ENCODE data around the gene MAGEC3. TPM values are rescaled to one million over a fixed set of nuclear protein-coding genes. Genes with fewer than 3 reads are reported as not detected.

Gene MAGEC3
- total RNA-seq, 1 experiment from 2014 or later = not detected

DNA sequence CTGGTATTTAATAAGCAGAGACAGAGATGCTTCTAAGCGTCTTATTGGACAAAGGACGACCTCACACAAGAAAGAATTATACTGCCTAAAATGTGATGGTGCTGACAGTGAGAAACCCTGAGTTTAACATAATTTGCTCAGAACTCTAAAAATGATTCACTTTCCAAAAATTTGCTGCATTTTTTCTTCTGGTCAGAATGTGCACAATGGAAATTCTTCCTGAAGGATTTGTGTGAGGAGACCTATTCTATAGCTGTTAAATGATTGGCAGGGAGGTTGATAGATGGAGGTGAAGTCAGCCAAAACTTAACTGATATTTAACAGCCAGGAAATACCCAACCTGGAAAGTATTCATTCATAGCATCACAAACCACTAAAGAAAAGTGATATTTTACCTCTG lies 1.7 kb downstream of the MAGEC3 start:
- Histone ChIP-seq H3K9ac (ENCODE audit: extremely low read depth, insufficient read length, low read length) (no peak overlapping the region), H3K23ac (ENCODE audit: insufficient read length, low read depth, low read length) (no peak overlapping the region), H2BK12ac (ENCODE audit: insufficient read length, low read depth, low read length) (no peak overlapping the region), H2BK15ac (ENCODE audit: low read depth, low read length) (no peak overlapping the region), H2BK120ac (ENCODE audit: low read depth, low read length, poor library complexity, severe bottlenecking) (no peak overlapping the region), H3K27ac (ENCODE audit: insufficient read length, low read depth, low read length) (no peak overlapping the region), H3K4me2 (ENCODE audit: insufficient read depth, insufficient read length, low read length) (no peak overlapping the region), H2AK5ac (ENCODE audit: insufficient read length, low read length) (no peak overlapping the region), H3K14ac (ENCODE audit: insufficient read depth, low read length) (no peak overlapping the region), H3K4me1 (ENCODE audit: insufficient read depth, low read length) (no peaks in the 10 kb centered on the region), H2AFZ (ENCODE audit: low read length) (no peak overlapping the region), H3K9me3 (ENCODE audit: control insufficient read depth, low read depth, low read length) (peaks cover 33% of the 10 kb centered on the region), H2BK5ac (ENCODE audit: insufficient read length, low read length) (no peak overlapping the region), H4K20me1 (ENCODE audit: control insufficient read depth, insufficient read depth, insufficient read length) (no peaks in the 10 kb centered on the region), H3K79me1 (ENCODE audit: insufficient read depth, low read depth, low read length, poor library complexity, severe bottlenecking) (no peaks in the 10 kb centered on the region), H3T11ph (ENCODE audit: low read length) (no peak overlapping the region), H4K5ac (ENCODE audit: insufficient read length, low read depth, low read length) (no peak overlapping the region), H4K91ac (ENCODE audit: insufficient read length, low read depth, low read length) (no peak overlapping the region), H2BK20ac (ENCODE audit: low read depth, low read length, poor library complexity, severe bottlenecking) (no peak overlapping the region), H3K56ac (ENCODE audit: insufficient read length, low read depth, low read length) (no peak overlapping the region), H3K23me2 (ENCODE audit: insufficient read length, low read depth, low read length, poor library complexity, severe bottlenecking) (no peaks in the 10 kb centered on the region), H3K27me3 (ENCODE audit: insufficient read depth, low read length) (no peaks in the 10 kb centered on the region), H3K79me2 (ENCODE audit: insufficient read depth, low read length) (no peaks in the 10 kb centered on the region), H3K18ac (ENCODE audit: insufficient read length, low read depth, low read length) (no peak overlapping the region), H4K8ac (replicated peaks; ENCODE audit: insufficient read length, low read depth, low read length) (no peak overlapping the region), H3K4ac (ENCODE audit: low read depth, low read length) (no peak overlapping the region)
- Mint-ChIP-seq H3K4me3 (no peak overlapping the region), H3K27me3 (ENCODE audit: low read depth) (no peaks in the 10 kb centered on the region; the same call in 1 of the 2 replicates), H3K27ac (no peak overlapping the region), H3K9me3 (peaks cover 52 to 57% of the 10 kb centered on the region in 2 experiments), H3K36me3 (ENCODE audit: insufficient read depth in 1 of 3, low read depth in 3 of 3) (peaks cover 0 to 5% (median 2%) of the 10 kb centered on the region in 3 experiments; a peak in 3 of 7 replicates), H3K4me1 (no peaks in the 10 kb centered on the region)
- no peak for DNase-seq
- TF ChIP-seq, protein P1, sequence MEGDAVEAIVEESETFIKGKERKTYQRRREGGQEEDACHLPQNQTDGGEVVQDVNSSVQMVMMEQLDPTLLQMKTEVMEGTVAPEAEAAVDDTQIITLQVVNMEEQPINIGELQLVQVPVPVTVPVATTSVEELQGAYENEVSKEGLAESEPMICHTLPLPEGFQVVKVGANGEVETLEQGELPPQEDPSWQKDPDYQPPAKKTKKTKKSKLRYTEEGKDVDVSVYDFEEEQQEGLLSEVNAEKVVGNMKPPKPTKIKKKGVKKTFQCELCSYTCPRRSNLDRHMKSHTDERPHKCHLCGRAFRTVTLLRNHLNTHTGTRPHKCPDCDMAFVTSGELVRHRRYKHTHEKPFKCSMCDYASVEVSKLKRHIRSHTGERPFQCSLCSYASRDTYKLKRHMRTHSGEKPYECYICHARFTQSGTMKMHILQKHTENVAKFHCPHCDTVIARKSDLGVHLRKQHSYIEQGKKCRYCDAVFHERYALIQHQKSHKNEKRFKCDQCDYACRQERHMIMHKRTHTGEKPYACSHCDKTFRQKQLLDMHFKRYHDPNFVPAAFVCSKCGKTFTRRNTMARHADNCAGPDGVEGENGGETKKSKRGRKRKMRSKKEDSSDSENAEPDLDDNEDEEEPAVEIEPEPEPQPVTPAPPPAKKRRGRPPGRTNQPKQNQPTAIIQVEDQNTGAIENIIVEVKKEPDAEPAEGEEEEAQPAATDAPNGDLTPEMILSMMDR (conservative IDR thresholded peaks at IDR 0.05) = no peak
- WGBS (ENCODE audit: extremely low coverage, insufficient read length, low lambda C conversion rate) = no CpG with 5 or more reads among the region's 2 CpGs

All from H9 (cell line).